ENCODE measurements around the gene GRPEL2.

The GRPEL2 gene

DNA sequence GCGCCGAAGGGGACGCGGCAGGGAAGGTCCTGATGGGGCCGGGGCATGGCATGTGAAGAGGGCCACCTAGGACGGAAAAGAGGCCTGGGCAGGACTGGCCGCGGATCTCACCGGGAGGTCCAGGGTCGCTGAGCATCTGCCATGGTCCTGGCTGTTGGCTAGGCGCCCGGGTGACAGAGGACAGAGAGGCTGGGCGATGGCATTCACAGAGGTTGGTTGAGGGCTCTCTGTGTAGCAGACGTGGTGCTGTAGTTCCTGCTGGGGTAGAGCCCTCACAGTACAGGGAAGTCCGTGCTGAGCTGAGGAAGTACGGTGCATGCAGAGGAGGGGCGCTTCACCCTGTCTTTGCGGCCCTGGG lies 13.0 kb downstream of the GRPEL2 start:
- no peak for DNase-seq

DNA sequence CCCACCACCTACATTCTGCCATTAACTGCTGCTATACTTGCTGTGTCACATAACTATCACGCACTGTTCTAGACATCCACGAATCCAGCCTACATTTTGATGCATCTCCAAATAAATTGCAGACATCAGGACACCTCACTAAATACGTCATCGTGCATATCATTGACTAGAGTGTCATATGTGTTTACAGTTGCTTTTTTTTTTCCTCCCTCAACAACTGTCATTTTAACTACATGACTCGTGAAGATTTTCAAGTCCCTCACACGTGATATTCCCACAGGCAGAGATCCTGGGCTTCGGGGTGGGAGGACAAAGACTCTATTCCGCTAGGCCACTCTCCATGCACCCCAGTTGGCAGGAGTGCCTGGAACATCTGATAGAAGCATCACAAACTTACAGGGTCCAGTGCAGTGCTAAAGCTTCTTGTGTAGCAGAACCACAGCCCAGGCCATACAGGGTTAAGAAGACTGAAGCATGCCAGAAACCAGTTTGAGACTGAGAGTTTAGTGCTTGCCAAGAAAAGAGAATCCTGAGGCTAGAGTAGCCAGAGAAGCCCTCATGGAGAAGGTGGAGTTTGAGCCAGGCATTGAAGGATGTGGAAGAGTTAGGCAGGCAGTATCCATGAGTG lies 13.7 kb downstream of the GRPEL2 start:
- DNase-seq: no peak

DNA sequence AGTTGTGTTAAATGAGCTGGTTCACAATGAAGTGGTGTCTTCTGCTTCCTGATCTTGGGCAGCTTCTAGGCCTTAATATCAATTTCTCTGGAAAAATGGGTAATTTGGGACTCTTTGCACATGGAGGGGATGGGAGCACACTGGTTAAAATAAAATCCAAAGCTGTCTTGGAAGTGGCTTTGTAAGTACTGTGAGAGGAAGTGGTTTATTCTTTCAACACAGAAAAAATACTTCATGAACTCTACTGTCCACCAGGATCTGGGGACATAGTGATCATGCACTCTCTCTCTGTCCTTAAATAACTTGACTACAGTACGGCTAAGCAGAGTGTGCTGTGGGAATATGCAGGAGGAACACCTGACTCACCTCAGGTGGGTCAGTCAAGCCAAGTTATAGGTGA lies 15.0 kb downstream of the GRPEL2 start:
- DNase-seq: no peak

DNA sequence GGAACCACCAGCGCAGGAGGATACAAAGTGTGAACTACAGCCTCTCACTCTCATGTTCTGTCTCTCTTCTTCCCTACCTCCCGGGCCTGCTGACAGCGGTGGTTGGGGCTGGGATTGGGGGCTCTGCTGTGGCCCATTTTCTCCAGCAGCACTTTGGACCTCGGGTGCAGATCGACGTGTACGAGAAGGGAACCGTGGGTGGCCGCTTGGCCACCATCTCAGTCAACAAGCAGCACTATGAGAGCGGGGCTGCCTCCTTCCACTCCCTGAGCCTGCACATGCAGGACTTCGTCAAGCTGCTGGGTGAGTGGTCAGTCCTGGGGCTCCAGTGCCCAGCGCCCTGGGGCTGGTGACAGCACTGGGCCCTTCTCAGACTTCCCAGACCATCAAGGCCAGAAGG lies 17.2 kb downstream of the GRPEL2 start:
- DNase-seq: no peak

DNA sequence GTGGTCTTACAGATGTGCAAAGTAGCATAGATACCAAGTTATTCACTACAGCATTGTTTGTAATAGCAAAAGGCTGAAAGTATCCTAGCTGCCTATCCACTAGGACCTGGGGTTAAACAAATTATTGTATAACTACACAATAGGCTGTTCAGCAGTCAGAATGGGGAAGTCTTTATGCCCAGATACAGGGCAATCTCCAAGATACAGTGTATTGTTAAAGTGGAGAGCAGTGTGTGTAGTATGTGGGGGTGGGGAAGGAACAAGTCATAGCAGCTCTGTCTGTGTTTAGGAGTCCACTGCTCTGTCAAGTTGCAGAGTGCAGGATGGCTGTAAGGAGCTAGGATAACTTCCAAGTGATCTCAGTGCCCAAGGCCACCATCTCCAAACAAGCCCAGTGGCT lies 18.1 kb downstream of the GRPEL2 start:
- DNase-seq: no peak

DNA sequence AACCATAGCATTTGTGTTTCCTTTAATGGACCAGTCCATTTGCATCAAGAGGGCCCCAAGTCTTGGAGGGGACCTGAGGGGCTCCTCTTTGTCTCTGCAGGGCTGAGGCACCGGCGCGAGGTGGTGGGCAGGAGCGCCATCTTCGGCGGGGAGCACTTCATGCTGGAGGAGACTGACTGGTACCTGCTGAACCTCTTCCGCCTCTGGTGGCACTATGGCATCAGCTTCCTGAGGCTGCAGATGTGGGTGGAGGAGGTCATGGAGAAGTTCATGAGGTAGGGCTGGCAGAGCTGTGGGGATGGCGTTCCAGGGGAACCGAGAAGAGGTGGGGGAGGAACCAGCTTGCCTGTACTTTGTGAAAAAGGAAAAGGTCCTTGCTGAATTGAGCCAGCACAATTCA lies 18.6 kb downstream of the GRPEL2 start:
- DNase-seq: no peak

DNA sequence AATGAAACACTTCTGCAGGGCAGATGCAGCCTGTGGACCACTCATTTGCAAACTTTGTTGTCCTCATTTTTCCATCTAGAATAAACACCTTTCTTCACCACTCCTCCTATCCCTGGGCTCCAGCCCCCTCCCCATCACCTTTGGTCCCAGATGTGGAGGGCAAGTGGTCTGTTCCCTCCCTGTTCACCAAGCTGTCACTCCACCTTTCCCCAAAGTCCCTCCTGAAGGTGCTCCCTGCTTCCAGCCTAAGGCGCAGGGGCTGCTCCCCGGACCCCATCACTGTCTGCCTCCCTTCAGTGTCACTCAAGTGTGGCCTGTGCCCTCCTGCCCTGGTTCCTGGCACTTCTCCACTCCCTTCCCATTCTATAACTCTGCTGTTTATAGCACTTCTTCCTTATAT lies 19.4 kb downstream of the GRPEL2 start:
- no peak for DNase-seq

DNA sequence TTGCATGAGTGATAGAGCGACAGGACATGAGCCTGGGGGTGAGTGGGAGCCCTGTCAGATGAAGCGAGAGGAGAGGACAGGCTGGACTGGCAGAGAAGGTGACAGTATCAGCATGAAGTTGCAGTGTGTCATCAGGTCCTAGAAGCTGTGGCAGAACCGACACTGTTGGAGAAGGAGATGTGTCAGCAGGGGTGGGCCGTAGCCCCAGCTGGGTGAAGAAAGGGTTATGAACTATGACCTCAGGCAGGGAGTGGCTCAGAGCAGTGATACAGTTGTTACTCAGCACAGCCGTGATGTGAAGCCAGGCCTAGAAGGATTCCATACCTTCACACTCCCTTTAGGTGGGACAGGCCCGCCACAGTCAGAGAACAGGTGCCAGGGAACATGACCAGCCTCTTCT lies 20.1 kb downstream of the GRPEL2 start:
- no peak for DNase-seq

DNA sequence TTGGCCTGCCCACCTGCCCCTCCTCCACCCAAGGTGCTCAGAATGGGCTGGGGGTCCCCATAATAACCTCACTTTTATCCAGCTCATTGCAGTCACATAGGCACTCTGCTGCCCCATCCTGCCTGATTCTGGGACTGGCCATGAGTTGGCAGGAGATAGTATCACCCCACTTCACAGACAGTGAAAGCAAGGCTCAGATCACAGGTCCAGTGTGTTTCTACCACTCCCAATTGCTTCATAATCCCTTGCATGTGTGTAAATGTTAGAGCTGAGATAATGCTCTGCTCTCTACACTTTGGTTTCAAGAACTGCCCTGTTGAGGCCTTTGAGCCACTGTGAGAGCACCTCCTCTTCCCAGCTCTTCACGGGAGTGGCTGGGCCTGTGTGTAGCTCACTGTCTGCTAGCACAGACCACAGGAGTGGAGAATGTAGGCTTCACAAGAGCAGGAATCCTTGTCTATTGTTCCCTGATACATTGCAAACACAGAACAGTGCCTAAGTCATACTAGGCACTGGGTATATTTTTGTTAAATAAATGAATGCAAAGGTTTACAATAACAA lies 20.9 kb downstream of the GRPEL2 start:
- DNase-seq: no peak

DNA sequence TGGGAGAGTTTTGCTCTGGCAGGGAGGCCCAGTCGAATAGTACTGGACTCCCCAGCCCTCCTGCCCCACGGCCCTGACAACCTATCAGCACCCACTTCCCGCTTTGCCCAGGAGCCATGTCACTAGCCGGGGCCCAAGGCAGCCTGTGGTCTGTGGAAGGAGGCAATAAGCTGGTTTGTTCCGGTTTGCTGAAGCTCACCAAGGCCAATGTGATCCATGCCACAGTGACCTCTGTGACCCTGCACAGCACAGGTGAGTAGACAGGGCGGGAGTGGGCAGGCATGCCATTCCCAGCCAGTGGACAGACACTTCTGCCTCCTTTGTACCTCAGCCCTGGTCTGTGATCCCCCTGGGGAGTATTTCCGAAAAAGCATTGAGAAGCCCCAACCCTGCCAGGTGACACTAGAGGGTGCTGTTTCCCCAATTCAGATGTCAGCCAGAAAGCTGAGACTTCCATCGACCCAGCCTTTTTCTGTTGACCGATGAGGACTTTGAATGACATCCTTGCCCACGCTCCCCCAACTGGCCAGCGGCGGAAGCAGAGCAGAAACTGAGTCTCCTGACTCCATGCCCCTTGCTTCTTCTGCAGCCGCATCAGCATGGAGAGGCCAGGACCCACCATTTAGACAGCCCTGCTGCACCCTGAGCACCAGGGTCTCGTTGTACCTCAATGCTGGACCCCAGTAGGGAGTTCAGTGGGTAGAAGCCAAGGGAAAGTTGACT lies 22.1 kb downstream of the GRPEL2 start:
- peak; percentile 91 for DNase-seq

DNA sequence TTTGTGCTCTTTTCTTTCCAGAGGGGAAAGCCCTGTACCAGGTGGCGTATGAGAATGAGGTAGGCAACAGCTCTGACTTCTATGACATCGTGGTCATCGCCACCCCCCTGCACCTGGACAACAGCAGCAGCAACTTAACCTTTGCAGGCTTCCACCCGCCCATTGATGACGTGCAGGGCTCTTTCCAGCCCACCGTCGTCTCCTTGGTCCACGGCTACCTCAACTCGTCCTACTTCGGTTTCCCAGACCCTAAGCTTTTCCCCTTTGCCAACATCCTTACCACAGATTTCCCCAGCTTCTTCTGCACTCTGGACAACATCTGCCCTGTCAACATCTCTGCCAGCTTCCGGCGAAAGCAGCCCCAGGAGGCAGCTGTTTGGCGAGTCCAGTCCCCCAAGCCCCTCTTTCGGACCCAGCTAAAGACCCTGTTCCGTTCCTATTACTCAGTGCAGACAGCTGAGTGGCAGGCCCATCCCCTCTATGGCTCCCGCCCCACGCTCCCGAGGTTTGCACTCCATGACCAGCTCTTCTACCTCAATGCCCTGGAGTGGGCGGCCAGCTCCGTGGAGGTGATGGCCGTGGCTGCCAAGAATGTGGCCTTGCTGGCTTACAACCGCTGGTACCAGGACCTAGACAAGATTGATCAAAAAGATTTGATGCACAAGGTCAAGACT lies 22.8 kb downstream of the GRPEL2 start:
- DNase-seq: no peak

DNA sequence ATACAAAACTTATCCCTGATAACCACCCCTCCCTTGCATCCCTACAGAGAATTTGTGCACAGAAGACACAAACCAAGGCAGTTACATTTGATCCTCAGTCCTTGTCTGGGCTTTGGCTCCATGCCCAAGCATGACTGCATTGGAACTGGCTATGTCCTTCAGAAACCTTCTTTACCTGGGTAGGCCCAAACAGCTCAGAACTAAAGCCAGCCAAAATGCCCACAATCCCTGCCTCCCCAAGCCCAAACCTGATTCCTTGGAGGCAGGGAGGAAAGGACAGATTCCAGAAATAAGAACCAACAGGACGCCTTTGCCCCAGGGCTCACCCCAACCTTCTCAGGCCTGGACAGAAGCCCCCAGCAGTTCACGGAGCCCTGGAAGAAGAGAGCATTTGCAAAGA lies 25.6 kb downstream of the GRPEL2 start:
- no peak for DNase-seq

DNA sequence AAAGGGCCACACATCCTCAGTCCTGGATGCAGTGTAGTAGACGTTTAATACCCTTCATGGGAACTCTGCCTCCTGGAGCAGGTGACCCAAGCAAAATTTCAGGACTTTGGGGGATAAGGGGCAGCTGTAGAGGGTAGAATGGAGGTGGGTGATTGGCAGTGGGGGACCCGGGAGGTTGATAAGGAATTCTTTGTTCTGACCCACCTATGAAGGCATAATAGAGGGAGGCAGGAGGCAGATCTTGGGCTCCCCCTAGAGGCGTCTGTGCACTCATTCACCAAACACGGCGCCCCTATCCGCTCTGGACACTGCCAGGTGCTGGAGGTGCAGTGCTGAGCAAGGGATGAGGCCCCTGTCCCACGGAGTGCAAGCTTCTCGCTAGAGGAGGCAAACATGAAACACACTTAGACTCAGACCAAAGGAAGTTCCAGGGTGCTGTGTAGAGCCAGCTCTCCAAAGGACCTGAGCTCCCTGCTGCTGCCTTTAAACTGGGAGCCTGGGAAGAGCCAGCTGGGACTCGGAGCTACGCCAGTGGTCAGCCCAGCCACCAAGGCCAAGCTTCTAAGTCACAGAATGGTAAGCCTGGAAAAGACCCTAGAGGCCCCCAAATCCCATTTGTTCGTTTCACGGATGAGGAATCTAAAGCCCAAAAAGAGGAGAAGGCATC lies 26.1 kb downstream of the GRPEL2 start:
- DNase-seq: peak; percentile 83

DNA sequence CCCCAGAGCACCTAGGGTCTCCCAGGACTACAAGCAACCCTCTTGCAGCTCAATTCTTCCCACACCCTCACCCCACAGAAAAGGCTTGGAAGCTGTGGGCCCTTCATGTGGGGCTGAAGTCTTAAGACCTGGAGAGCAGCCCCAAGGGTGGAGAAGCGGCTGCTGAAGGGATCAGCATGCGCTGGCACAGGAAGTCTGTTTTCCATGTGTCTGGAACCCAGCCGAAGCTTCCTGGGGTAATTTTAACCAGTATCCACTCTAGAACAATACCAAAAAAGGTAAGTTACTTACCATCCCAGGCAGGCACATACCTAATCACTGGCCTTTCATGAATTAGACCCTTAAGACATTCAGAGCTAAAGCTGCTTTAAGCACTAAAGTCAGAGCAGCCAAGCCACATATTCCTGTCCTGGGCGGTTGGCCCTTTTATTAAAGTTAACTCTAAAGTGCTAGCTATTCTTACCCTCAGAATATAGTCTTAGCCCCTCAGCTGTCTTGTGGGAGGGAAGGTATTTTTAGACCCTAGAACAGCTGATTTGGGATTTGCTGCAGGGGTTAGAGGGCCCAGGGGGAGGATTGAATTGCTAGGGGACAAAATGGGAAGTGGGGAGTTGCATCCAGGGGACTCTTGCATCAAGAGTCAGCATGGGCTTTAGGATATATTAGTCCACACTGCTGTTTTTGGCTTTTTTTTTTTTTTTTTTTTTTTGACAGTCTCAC lies 26.9 kb downstream of the GRPEL2 start:
- DNase-seq: no peak

DNA sequence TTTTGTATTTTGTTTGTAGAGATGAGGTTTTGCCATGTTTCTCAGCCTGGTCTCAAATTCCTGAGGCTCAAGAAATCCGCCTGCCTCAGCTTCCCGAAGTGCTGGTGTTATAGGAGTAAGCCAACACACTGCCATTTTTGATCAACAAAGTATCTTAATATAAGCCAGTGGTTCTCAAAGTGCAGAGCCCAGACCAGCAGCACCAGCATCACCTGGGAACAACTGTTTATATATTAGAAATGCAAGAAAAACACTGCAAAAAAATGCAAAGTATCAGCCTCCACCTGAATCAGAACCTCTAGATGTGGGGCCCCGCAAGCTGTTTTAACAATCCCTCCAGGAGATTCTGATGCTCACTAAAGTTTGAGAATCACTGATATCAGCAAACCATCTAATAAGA lies 27.6 kb downstream of the GRPEL2 start:
- DNase-seq: no peak

DNA sequence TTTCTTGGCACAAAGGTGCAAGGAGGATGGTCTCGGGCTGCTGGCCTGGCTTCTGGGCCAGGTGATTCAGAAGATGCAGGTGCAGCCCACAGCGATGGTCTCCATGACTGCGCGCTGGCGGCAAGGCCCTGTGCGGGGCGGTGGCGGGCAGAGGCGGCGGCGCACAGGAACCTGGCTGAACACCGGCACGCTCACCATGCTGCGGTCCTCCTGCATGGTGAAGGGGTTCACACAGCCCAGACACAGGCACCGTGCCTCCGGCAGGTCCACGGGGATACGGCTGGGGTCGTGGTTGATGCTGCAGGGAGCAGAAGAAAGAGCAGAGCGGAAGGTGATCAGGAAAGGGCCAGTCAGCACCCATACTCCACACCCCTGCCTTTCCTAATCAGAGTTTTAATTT lies 29.0 kb downstream of the GRPEL2 start:
- DNase-seq: no peak

DNA sequence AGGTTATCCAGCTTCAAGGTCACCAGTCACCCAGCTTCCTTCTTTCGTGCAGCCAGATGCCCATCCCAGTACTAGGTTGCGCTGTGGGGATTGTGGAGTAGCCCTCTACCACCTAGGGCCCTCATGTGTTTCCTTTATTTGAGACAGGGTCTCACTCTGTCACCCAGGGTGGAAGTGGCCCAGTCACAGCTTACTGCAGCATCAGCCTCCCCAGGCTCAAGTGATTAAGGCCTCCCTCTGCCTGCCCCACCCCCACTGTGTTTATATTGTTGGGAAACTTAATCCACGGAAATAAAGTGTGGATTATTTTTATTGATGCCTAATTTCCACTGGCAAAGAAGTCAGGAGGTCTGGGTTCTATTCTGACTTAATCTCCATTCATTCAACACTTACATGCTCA lies 29.5 kb downstream of the GRPEL2 start:
- DNase-seq: no peak

DNA sequence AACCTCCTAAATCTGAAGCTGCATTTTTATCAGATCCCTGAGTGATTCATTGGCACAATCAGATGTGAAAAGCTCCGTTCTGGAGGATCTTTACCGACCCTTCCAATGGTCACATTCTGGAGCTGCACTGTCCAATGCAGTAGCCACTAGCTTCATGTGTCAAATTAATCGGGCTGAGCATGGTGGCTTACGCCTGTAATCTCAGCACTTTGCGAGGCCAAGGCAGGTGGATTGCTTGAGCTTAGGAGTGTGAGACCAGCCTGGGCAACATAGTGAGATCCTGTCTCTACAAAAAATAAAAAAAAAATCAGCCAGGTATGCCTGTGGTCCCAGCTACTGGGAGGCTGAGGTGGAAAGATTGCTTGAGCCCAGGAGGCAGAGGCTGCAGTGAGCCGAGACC lies 30.1 kb downstream of the GRPEL2 start:
- no peak for DNase-seq

DNA sequence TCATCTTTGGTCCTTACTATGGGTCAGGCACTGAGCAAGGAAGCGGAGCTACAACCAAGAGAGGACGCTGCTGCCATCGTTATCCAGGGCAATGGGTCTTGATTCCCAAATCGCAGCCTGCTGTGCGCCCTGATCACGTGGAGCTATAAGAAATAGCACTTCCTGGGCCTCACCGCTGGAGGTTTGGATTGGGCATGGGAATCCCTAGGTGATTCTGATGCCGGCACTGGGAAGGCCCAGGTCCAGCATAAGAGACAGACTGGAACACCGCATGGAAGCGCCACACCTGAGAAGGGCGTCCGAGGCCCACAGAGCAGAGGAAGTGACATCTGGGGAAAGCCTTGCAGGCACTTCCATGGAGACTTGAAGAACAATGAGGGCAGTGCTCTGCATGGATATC lies 30.8 kb downstream of the GRPEL2 start:
- no peak for DNase-seq

DNA sequence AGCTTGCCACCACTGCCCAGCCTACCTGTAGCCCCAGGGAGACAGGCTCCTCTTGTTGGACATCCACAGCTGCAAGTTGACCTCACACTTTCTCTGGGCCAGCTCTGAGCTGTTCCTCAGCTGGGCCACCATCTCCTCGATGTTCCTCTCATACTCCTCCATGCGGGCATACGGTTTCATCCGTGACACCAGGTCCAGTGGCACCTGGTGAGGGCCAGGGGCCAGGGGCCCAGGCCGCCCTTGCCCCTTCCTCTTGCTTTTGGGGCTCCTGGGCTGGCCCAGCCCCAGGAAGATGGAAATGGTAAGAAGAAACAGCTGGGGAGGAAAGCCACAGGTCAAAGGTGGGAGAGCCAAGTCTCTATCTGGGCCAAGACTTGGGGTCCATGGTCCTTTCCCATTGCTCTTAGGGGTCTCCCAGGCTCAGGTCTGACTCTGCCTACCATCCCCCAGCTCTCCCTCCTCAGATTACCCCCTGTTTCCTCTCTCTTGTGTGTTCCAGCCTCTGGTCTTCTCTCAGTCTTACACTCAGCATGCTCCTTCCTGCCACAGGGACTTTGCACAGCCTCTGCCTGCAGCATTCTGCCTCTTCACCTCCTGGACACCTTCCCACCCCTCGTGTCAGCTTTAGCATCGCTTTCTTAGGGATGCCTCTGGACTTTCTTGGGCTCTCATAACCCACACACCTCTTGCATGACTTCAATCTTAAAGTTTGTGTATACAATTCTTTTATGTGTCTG lies 31.6 kb downstream of the GRPEL2 start:
- no peak for DNase-seq

DNA sequence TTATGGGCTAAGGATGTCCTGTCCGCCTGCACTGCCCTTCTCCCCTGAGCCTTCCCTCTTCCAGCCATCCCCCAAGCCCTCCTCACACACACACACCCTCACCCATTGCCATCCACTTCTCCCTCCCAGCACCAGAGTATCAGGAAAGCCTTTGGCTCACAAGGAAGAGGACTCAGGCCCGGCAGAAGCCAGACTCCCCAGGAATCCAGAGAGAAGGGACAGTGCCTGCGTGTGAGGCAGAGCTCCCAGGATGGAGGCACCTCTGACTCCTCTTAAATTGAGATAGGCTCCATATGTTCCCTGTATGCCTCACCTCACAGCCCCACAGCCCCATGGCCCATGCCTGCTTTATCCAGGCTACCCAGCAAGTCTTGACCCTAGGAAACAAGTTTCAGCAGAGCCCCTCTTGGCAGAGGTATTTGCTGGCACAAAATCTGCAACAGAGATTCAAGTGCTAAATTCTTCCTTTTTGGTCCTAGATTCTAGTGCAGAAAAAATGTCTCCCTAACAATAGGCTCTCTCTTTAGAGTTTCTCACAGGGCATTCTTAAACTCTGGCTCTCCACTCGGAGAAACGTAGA lies 33.0 kb downstream of the GRPEL2 start:
- DNase-seq: no peak

Data from 8988T (cell line).